ENCODE data around the gene MT4. TPM values are rescaled to one million over a fixed set of nuclear protein-coding genes. Genes with fewer than 3 reads are reported as not detected.

The MT4 gene
- total RNA-seq, 4 donors from 2014 or later, result 46.1 to 1,445 (median 937) TPM; not detected in 1

DNA sequence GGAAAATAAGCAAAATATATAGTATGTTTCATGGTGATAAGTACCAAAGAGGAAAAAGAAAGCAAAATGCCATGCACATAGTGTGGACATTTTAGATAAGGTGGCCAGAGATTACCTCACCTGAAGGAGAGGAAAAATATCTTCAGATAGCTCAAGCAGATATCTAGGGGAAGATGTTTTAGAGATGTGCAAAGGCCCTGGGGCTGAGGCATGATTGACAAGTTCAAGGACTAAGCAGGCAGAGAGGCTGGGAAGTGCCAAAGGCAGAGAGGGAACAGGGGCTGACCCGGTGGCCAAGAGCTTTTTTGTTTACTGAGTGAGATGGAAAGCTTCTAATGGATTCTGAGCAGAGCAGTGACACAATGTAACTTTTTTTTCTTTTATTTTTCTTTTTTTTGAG lies 4.4 kb upstream of the MT4 start:
- intact Hi-C loops (cut with DNase I; ENCODE audit: low total_unique reads), result no loop called here
- no peak for DNase-seq (ENCODE audit: low spot score in 2 of 2)
- TF ChIP-seq, protein P1, sequence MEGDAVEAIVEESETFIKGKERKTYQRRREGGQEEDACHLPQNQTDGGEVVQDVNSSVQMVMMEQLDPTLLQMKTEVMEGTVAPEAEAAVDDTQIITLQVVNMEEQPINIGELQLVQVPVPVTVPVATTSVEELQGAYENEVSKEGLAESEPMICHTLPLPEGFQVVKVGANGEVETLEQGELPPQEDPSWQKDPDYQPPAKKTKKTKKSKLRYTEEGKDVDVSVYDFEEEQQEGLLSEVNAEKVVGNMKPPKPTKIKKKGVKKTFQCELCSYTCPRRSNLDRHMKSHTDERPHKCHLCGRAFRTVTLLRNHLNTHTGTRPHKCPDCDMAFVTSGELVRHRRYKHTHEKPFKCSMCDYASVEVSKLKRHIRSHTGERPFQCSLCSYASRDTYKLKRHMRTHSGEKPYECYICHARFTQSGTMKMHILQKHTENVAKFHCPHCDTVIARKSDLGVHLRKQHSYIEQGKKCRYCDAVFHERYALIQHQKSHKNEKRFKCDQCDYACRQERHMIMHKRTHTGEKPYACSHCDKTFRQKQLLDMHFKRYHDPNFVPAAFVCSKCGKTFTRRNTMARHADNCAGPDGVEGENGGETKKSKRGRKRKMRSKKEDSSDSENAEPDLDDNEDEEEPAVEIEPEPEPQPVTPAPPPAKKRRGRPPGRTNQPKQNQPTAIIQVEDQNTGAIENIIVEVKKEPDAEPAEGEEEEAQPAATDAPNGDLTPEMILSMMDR (IDR thresholded peaks at IDR 0.05), result no peak
- no peak for TF ChIP-seq POLR2A (IDR thresholded peaks at IDR 0.05)
- H3K4me3 ChIP-seq (ENCODE audit: low read depth, poor library complexity, severe bottlenecking), result no peak overlapping the region
- 56 to 71% methylated on average over 1 of the region's 1 CpG for WGBS, 2 donors

DNA sequence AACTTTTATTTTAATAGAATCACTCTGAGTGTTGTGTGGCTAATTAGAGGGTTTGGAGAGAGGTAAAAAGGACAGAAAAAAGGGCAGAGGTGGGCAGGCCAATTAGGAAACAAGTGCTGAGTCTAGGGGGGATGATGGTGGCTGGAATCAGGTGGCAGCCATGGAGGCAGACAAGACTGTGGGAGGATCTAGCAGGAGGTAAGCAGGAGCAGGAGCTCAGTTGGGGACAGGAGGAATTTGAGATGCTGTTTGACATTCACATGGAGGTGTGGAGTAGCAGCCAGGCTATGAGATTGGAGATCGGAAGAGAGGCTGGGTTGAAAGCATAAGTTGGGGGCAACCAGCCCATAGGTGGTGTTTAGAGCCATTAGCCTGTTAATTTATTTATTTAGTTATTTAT lies 3.7 kb upstream of the MT4 start:
- 71 to 100% methylated on average over 1 of the region's 1 CpG for WGBS, 2 donors
- no peak overlapping the region for H3K4me3 ChIP-seq (ENCODE audit: low read depth, poor library complexity, severe bottlenecking)
- intact Hi-C loops (cut with DNase I; ENCODE audit: low total_unique reads), result no loop called here
- TF ChIP-seq, protein P1 (IDR thresholded peaks at IDR 0.05), result no peak
- TF ChIP-seq POLR2A (IDR thresholded peaks at IDR 0.05), result no peak
- DNase-seq (ENCODE audit: low spot score in 2 of 2), result no peak

DNA sequence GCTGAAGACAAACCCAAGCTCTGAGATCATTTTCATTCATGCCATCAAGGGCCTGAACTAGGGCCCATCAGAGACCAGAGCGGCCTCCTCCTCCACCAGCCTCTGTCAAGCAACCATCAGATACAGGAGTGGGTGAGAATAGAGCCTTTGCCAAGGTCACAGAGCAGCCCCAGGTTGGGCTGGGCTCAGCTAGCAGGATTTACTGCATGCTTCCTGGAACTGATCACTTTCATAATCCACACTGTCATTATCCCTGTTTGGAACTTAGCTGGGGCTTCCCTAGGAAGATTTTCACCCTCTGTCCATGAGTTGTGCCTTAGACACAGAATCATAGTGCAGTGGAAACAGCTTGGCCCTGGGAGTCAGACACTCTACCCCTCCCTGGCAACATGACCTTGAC lies 5.1 kb downstream of the MT4 start:
- TF ChIP-seq POLR2A (IDR thresholded peaks at IDR 0.05), result no peak
- TF ChIP-seq, protein P1 (IDR thresholded peaks at IDR 0.05), result no peak
- no peak for DNase-seq (ENCODE audit: low spot score in 2 of 2)
- intact Hi-C loops (cut with DNase I; ENCODE audit: low total_unique reads), result no loop called here

DNA sequence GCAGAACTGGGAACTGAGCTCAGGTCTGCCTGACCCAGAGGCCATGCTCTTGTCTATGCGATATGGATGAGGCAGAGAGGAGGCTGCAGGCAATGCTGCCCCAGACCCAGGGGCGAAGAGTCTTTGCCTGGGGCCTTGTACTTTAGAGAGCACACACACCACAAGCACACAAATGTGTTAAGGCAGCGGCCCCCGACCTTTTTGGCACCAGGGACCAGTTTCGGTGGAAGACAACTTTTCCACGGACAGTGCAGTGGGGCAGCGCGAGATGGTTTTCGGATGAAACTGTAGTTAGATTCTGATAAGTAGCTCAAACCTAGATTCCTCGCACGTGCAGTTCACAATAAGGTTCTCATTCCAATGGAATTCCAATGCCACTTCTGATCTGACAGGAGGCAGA lies 6.7 kb downstream of the MT4 start:
- intact Hi-C loops (cut with DNase I; ENCODE audit: low total_unique reads), result no loop called here
- WGBS, 2 donors, result 84% methylated on average over 11 of the region's 11 CpGs
- no peak overlapping the region for H3K4me3 ChIP-seq (ENCODE audit: low read depth, poor library complexity, severe bottlenecking)
- DNase-seq (ENCODE audit: low spot score in 2 of 2), result peak in 1 of 2 donors; percentile 78
- TF ChIP-seq POLR2A (IDR thresholded peaks at IDR 0.05), result no peak
- TF ChIP-seq, protein P1 (IDR thresholded peaks at IDR 0.05), result no peak

More for the DNA sequence above, 5.1 kb downstream of the MT4 start:
- WGBS, 2 donors, result 80 to 100% methylated on average over 1 of the region's 1 CpG
- H3K4me3 ChIP-seq (ENCODE audit: low read depth, poor library complexity, severe bottlenecking), result no peak overlapping the region

DNA sequence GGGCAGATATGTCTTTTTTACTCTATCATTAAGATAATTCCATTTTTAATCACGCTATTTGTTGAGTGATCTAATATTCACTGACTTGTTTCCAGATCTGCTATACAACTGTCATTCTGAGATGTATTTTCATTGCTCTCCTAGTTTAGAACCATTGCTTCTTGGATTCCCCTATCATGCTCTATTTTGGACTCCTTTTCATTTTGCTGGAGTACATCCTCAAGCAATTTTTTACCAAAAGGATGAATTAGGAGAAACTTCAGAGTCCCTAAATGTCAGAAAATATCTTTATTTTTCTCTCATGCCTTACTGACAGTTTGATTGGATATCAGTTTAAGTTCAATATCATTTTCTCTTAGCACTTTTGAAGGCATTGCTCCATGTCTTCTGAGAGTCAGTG lies 9.8 kb downstream of the MT4 start:
- H3K4me3 ChIP-seq (ENCODE audit: low read depth, poor library complexity, severe bottlenecking), result no peak overlapping the region
- intact Hi-C loops (cut with DNase I; ENCODE audit: low total_unique reads), result no loop called here
- DNase-seq (ENCODE audit: low spot score in 2 of 2), result no peak
- 55 to 86% methylated on average over 1 of the region's 1 CpG for WGBS, 2 donors
- TF ChIP-seq, protein P1 (IDR thresholded peaks at IDR 0.05), result no peak
- no peak for TF ChIP-seq POLR2A (IDR thresholded peaks at IDR 0.05)

DNA sequence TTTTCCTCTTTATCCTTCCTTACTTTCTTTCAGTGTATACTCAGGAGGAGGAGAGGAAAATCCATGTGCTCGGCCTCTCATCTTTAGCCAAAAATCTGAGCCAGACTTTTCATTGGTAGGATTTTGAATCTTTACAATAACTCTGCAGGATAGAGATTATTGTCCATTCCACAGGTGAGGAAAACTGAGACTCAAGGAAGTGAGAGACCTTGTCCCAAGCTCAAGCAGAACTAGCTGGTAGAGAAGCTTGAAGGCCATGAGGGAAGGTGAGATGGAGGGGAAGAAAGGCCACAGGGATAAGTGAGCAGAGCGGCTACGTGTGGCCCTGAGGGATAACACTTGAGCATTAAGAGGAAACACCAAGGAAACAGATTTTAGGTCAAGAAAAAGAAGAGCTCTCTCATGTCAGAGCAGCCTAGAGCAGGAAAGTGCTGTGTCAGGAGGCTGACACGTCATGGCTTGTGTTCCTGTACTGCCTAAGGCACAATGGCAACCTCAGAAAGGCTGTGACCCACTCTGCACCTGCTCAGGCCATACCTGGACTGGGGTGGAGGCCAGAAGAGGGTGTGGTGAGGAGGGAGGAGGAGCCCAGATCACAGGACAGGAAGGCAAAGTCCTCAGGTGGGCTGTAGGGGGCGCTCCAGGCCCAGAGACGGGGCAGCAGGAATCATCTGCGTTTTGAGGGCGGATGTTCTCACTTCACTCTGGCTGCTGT lies 11.9 kb downstream of the MT4 start:
- WGBS, 2 donors, result 21 to 22% methylated on average over 8 of the region's 8 CpGs
- no peak for TF ChIP-seq POLR2A (IDR thresholded peaks at IDR 0.05)
- TF ChIP-seq, protein P1 (IDR thresholded peaks at IDR 0.05), result peak in 1 of 3 donors; percentile 93
- peak; percentile 79 to 96 for DNase-seq (ENCODE audit: low spot score in 2 of 2)
- H3K4me3 ChIP-seq (ENCODE audit: low read depth, poor library complexity, severe bottlenecking), result no peak overlapping the region
- intact Hi-C loops (cut with DNase I; ENCODE audit: low total_unique reads), result no loop called here
